Spleen (tissue), 7 donors: Measurements from ENCODE around the gene GRB10.

ENCODE experiments used
- CTCF ChIP-seq, 11 experiments: fragments of 200-600 bp in 7 of 11; fragments of 450-650 bp in 4 of 11; sonication (generic) in 4 of 11; IDR thresholded peaks in 8 of 11; conservative IDR thresholded peaks in 3 of 11; 1 replicate in 7 of 11; 2 replicates in 4 of 11; pipeline versions ENCODE4 v1.4.0 to v1.8.0; 2016 to 2021; ENCODE audit warnings: antibody characterized with exemption in 11 of 11, inconsistent platforms in 4 of 11, mild to moderate bottlenecking in 1 of 11
- POLR2A ChIP-seq, 3 donors: fragments of 450-650 bp; IDR thresholded peaks; one replicate each; pipeline ENCODE4 v1.5.1; 2017; ENCODE audit warnings: antibody characterized with exemption in 3 of 3, mild to moderate bottlenecking in 1 of 3
- POLR2AphosphoS5 ChIP-seq, 3 donors: sonication (generic); formaldehyde crosslinking; IDR thresholded peaks; one replicate each; pipeline ENCODE4 v1.5.1; 2017; ENCODE audit warnings: antibody characterized with exemption in 3 of 3
- donor health status: DM: no; HTN: no; CAD: no; lungs with moderate emphysema.
- donor health status: DM: no; HTN: no; CAD: no.
- donor health status: DM: no; HTN: no; CAD: no.

GRCh38 chr7:50564640-50565558 lies 217.8 kb downstream of the GRB10 start, which contains the start of gene DDC:
- no peak for TF ChIP-seq POLR2A (IDR thresholded peaks at IDR 0.05)
- TF ChIP-seq CTCF (IDR thresholded peaks at IDR 0.05 in 8 of 11, conservative IDR thresholded peaks at IDR 0.05 in 3 of 11) = no peak
- TF ChIP-seq POLR2AphosphoS5 (IDR thresholded peaks at IDR 0.05) = no peak
